ENCODE results near the gene PSMC2.

DNA sequence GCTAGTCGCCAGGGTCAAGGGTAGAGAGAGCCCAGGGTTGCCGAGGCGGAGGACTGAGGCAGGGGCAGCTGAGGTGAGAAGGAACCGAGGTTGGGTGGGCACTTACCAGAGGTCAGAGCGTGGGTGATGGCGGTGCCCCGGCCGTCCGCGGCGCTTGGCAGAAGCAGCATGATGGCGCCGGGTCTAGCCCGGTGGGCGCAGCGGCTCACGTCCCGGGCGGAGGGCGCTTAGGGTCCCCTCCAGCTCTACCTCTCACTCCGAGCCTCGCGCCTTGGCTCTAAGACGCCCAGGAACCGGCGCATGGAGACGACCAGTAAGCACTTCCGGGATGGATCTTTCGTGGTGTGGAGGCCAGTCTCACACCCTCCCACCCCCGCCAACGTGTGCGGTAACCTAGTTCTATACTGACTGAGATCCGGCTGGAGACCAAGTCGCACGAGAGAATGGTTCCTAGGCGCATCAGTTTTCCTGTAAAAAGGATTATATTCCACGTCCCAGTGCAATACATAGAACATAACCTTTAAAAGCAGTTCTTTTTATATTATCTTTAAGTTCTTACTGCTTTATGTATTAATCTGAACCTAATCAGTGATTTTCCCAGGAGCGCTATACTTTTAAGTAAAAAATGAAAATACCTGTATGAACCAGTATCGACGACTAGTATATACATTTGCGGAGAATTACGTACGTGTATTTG lies 2.8 kb upstream of the PSMC2 start, which contains the start of gene DNAJC2:
- TF ChIP-seq, protein P1, sequence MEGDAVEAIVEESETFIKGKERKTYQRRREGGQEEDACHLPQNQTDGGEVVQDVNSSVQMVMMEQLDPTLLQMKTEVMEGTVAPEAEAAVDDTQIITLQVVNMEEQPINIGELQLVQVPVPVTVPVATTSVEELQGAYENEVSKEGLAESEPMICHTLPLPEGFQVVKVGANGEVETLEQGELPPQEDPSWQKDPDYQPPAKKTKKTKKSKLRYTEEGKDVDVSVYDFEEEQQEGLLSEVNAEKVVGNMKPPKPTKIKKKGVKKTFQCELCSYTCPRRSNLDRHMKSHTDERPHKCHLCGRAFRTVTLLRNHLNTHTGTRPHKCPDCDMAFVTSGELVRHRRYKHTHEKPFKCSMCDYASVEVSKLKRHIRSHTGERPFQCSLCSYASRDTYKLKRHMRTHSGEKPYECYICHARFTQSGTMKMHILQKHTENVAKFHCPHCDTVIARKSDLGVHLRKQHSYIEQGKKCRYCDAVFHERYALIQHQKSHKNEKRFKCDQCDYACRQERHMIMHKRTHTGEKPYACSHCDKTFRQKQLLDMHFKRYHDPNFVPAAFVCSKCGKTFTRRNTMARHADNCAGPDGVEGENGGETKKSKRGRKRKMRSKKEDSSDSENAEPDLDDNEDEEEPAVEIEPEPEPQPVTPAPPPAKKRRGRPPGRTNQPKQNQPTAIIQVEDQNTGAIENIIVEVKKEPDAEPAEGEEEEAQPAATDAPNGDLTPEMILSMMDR (IDR thresholded peaks at IDR 0.05), result no peak
- no peak for TF ChIP-seq RELA (CRISPR knock-in tag; IDR thresholded peaks at IDR 0.05; ENCODE audit: borderline replicate concordance)
- TF ChIP-seq GABPB1 (CRISPR knock-in tag; IDR thresholded peaks at IDR 0.05), result peak; percentile 81
- TF ChIP-seq E2F4 (CRISPR knock-in tag; IDR thresholded peaks at IDR 0.05; ENCODE audit: borderline replicate concordance, low read depth), result no peak
- TF ChIP-seq ZNF317 (CRISPR knock-in tag; IDR thresholded peaks at IDR 0.05; ENCODE audit: borderline replicate concordance, low read depth), result no peak
- TF ChIP-seq, protein P2, sequence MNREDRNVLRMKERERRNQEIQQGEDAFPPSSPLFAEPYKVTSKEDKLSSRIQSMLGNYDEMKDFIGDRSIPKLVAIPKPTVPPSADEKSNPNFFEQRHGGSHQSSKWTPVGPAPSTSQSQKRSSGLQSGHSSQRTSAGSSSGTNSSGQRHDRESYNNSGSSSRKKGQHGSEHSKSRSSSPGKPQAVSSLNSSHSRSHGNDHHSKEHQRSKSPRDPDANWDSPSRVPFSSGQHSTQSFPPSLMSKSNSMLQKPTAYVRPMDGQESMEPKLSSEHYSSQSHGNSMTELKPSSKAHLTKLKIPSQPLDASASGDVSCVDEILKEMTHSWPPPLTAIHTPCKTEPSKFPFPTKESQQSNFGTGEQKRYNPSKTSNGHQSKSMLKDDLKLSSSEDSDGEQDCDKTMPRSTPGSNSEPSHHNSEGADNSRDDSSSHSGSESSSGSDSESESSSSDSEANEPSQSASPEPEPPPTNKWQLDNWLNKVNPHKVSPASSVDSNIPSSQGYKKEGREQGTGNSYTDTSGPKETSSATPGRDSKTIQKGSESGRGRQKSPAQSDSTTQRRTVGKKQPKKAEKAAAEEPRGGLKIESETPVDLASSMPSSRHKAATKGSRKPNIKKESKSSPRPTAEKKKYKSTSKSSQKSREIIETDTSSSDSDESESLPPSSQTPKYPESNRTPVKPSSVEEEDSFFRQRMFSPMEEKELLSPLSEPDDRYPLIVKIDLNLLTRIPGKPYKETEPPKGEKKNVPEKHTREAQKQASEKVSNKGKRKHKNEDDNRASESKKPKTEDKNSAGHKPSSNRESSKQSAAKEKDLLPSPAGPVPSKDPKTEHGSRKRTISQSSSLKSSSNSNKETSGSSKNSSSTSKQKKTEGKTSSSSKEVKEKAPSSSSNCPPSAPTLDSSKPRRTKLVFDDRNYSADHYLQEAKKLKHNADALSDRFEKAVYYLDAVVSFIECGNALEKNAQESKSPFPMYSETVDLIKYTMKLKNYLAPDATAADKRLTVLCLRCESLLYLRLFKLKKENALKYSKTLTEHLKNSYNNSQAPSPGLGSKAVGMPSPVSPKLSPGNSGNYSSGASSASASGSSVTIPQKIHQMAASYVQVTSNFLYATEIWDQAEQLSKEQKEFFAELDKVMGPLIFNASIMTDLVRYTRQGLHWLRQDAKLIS (CRISPR knock-in tag; IDR thresholded peaks at IDR 0.05; ENCODE audit: borderline replicate concordance), result no peak
- TF ChIP-seq TEAD4 (CRISPR knock-in tag; IDR thresholded peaks at IDR 0.05), result no peak

All from WTC11 (cell line).